Activated CD8-positive, alpha-beta memory T cell treated with anti-CD3 and anti-CD28 coated beads, Interleukin-2, amount 50 U/mL, for 1 hour (primary cell): ENCODE data around the gene CPNE4.

Experiments used
- DNase-seq: peaks from one replicate; pipeline ENCODE4 v3.0.0-alpha.2; 2020; ENCODE audit errors: extremely low read depth

The CPNE4 gene

DNA sequence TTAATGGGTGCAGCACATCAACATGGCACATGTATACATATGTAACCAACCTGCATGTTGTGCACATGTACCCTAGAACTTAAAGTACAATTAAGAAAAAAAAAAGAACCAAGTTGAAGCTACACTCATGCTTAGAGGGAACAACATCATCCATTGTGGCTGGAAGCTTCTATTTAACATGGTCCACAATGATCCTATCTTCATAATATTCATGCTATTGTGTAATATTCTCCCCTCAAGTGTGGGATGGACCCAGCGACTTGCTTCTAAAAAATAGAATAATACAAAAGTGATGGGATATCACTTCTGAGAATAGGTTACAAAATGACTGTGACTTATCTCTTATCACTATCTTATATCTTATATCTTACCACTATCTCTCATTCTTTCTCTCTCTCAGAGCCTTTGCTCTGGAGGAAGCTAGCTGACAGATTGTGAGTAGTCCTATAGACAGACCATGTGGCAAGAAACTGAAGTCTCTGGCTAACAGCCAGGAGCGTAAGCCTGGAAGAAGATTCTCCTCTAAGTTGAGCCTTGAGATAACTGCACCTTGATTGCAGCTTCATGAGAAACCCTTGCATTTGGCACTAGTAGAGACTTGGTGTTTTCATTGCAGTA lies 333.6 kb downstream of the CPNE4 start:
- no peak for DNase-seq

DNA sequence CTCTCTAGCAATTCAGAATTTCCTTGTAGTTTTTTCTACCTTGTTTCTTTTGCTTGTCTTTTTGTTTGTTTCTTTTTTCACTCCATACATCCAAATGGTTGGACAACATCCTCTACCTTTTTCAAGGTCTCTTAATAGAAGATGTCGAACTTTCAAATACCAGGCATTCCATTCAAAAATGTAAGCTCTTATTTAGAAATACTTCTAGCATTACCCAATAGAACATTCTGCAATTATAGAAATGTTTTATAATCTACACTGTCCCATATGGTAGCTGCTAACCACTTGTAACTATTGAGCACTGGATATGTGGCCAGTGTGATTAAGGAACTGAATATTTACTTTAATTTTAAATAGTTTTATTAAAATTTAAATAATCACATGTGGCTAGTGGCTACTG lies 335.8 kb downstream of the CPNE4 start:
- no peak for DNase-seq

DNA sequence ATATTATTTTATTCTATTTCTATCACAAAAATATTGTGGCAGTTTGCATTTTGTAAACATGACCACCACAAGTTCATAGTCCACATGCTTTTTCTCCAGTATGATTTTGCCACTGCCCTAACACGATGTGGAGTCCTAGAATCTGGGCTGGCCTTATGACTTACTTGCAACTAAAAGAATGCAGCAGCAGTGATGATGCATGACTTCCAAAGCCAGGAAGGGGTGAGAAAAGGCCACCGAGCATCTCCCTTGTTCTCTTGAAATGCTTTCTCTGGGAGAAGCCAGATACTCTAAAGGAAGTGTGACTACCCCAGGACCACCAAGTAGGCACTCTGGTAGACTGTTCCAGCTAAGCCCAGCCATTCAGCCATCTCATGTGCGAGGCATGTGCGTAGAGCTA lies 340.4 kb downstream of the CPNE4 start:
- no peak for DNase-seq

DNA sequence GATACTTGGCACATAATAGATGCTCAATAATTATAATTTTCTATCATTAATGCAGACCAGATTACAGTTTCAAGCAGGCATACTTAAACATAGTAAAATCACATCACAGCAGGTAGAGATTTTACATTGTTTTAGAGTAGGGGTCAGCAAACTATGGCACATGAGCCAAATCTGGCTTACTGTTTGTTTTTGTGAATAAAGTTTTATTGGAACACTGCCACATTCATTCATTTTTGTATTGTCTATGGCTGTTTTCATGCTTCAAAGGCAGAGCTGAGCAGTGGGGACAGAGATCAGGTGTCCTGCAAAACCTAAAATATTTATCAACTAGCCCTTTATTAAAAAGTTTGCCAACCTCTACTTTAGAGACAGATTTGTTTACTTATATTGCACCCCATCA lies 342.5 kb downstream of the CPNE4 start:
- no peak for DNase-seq

DNA sequence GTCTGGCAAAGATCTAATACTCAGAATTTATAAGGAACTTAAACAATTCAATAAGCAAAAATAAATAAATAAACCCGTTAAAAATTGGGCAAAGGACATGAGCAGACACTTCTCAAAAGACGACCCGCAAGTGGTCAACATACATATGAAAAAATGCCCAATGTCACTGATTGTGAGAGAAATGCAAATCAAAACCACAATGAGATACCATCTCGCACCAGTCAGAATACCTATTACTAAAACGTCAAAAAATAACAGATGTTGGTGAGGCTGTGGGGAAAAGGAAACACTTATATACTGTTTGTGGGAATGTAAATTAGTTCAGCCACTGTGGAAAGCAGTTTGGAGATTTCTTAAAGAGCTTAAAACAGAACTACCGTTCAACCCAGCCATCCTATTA lies 344.0 kb downstream of the CPNE4 start:
- DNase-seq = no peak

DNA sequence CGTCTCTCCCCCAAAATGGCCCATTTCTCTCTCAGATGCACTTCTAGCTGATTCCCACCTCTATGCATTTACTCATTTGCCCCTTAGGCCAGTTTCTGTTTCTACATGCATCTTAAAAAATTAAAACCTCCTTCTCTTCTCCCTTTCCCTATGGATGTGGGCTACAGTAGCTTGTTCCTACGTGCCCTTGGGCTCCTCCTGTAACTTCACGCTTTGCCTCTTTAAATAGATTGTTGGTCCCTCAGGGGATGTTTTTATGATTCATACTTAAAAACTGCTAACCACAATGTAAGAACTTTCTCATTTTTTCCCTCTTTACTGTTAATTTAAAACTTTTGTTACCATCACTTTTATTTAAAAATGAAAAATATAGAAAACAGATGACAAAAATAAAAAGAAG lies 346.4 kb downstream of the CPNE4 start:
- no peak for DNase-seq

DNA sequence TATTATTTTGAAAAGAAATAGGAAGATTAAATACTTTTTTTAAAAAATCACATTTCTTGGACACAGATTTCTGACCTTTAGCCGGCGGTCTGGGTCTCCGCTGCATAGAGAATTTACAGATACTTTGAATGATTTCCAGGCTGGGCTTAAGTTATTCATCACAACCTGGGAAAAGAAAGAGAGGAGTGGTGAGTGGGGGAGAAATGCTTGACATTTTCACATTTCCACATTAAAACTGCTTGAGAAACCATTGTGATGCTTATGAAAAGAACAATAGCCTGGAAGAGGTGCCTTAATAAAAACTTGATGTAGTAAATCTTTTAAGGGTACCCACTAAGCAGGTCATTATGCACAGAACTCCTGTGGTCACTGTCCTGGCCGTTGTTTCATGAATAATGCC lies 365.2 kb downstream of the CPNE4 start:
- DNase-seq = no peak

DNA sequence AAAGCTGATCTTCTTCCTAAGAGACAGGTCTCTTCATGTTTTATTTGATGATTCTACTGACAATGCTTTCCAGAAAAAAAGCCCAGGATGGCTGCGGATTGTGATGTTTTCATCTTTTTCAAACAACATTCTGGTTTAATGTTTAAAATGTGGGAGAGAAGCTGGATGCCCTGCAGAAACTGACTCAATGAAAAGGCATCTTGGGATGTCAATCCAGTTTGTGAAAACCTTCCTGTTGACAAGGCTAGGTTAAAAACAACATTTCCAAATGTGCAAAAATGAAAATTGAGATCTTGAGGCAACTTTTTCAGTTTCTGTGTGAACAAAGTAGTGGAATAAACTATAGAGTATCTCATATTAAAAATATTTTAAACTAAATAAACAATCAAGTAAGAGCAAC lies 376.0 kb downstream of the CPNE4 start:
- DNase-seq = no peak

DNA sequence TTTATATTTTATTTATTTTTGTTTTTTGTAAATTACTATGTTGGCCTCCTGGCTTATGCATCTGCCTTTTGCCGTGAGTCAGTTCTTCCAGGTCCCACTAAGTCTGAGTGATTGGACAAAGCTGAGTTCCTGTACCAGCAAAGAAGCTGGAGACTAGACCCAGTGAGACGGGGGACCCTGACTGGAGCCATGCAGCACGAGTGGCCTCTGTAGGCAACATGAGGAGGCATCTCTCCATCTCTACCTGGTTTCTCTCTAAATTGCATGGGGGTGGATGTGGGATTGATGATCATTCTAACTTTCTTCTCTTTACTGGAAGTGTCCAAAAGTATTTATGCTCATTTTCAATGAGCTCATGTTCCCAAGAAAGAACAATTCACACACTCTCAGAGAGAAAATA lies 376.7 kb downstream of the CPNE4 start:
- no peak for DNase-seq

DNA sequence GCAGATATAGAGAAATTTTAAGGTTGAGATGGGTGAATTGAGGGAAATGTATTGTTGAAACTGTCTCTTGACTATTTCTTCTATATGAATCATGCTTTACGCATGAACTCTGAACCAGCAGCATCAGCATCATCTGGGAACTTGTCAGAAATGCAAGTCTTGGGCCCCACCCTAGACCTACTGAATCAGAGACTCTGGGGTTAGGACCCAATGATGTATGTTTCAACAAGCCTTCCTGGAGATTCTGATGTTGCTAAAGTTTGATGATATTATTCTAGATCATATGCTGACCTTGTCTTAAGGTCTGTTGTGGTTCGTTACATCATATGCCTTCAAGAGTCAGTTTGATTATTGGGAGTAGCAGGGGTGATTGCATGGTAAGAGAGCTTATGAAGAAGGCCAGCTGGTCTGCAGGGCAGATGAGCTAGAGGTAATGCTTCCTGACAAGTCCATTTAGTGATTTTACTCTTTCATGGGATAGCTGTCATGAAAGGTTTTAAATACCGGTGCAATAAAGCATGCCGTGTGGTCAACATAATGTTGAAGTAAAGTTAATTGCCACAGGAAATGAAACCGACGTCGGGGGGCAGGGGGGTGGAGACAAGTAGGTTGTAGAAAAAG lies 379.6 kb downstream of the CPNE4 start:
- no peak for DNase-seq

DNA sequence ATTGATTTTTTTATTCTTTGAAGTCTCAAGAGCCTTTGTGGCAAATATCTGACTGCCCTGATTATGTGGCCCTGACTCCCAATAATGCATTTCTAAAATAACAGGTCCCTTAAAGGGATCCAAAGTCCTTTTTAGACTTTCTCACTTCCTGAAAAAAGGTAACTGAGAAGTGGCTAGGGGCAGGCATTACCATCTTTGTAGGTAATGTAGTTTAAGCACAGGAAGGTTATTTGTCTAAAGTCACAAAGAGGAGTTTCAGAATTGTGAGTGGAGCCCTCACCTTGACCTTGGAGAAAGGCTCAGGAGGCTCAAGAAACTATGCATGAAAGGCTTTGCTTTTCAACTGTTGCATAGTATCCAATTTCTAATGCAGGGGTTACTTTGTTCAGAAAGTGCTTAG lies 389.2 kb downstream of the CPNE4 start:
- no peak for DNase-seq

DNA sequence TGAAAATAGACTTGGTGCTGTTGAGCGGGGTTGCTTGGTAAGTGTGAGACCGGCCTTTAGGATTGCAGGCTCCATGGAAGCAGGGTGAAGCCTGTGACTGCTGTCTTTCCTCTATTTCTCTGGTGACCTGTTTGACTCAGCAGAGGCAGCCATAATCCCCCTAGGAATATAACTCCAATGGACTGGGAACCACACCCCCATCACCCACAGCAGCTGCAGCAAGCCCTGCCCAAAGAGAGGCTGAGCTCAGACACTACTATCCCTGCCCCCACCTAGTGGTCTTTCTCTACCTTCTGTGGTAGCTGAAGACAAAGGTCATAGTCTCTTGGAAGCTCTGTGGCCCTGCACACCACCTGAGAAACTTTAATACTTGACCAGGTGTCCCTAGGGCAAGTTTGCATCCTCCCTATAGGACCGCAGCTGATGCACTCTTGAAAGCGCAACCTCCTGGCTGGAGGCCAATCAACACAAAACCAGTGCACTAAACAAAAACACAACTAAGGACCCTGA lies 398.5 kb downstream of the CPNE4 start:
- no peak for DNase-seq

DNA sequence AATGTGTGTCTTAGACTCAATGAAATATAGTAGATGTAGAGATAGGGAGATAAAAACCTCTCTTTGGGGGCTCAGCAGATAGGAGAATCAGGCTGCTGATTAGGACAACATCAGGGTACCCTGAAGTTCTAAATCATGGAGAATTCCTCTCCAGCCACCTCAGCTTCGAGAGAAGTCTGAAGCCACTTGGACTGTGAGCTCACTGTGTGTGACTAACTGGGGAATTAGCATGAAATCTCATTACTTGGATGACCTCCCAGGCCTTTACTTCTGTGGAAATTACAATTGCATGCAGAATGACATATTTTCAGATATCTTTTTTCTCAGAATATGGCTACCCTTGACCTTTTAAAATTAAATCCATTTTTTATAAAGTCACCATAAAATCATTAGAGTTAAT lies 404.0 kb downstream of the CPNE4 start:
- DNase-seq = no peak

DNA sequence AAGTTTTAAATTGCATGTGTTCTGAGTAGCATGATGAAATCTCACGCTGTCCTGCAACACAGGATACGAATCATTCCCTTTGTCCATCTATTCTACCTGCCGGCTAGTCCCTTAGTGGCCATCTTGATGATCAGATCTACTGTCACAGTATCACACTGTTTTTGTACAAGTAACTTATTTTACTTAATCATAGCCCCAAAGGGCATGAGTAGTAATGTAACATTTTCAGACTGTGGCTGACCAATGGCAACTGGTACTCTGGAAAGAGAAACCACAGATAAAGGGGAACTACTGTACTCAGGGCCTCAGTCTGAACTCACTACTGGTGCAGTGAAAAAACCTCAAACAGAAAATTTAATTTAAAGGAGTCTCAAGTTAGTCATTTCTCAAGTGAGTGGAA lies 404.7 kb downstream of the CPNE4 start:
- no peak for DNase-seq

DNA sequence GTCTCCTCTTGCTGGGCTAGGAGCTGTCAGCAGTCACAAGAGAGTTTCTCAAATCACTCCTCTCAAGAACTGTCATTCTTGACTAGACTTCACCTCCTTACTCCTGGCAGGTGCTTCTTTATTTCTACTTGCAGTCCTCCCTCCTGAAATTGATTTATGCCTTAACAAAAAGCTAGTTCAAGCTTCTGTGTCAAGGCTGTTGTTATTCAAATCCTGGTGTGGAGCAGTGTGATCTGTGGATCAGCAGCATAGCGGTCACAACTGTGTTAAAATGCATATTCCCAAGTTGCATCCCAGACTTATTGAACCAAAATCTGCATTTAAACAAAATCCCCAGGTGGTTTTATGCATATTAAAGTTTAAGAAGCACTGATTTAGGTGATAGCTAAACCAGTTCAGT lies 411.4 kb downstream of the CPNE4 start:
- no peak for DNase-seq

DNA sequence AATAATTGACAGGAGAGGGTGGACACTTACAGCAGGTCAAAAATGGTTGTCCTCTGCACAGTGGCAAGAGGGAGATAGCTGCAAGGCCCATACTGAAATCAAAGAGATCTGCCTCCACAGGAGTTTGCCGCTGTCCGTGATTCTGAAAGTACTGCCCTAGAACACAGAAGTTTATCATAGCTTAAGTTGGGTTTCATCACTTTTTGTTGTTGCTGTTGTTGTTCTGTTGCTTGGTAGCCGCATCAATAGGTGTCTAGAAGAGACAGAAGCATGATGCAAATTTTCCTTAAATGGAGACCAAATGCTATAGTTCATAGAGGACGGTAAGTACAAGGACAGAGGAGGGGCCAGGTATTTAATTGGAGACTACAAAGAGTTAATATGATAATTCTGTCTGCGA lies 412.1 kb downstream of the CPNE4 start:
- no peak for DNase-seq

DNA sequence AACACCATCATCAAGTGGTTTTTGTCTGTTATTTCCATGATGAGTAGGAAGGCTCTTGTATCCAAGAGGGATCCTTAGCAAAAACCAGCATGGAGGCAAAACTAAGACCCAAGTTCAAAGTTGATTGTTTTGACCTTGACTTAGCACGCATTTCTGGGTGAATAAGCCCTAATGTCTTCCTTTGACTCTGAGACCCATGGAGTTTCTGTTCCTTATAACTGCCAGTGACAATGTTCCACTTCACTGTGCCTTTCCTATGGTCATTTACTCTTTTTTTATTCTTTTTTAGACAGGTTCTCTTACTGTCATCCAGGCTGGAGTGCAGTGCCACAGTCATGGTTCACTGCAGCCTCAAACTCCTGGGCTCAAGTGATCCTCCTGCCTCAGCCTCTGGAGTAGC lies 413.8 kb downstream of the CPNE4 start:
- DNase-seq = no peak

DNA sequence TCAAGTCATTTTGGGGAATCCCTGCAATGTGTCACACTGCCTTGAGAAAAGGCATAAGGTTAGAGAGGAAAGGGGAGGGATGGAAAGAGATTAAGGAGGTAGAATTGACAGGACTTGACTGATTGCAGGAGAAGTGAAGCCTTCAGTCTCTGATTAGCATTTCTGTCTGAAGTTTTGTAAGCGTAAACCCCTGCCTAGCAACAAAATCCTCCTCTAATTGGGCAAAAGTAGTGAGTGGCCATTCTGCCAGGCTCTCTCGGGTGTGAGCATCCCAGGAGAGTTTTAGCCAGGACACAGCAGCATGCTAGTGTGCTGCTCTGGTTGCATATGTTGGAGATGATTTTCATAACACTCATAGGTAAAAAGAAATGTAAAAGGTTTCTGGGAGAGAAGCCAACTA lies 415.0 kb downstream of the CPNE4 start:
- DNase-seq = no peak

DNA sequence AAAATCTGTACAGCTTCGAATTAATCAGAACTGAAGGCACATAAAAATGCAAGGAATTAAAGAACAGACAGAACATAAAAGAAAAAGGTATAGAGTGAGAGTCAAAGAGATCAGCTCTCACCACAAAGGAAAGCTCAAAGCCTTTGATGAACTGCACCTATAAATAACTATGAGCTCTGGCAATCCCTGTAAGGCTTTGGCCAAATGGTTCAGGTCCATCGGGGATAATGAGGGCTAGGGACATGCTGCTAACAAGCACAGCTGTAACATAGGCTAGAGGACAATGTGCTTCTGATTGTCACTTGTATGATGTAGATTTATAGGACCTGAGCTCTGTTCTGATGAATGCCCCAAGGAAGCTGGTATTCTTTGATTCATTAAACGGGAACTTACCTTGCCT lies 418.1 kb downstream of the CPNE4 start:
- no peak for DNase-seq

DNA sequence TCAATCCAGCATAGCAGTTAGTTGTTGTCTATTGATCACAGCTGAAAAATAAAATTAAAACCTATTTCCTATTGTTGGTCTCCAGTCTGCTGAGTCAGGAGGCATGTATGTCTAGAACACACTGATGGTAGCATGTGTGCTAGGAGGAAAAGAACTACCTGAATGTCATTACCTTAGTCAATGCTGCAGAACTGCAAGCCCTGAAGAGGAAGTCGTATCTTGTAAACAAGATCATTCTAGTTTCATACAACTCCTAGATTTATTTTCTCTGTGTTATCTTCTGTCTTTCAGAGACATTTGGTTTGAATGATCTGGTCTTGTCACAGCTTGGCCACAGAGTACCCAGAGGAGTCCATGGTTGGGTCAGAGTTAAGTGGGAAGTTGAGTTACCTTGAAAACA lies 422.1 kb downstream of the CPNE4 start:
- DNase-seq = no peak

DNA sequence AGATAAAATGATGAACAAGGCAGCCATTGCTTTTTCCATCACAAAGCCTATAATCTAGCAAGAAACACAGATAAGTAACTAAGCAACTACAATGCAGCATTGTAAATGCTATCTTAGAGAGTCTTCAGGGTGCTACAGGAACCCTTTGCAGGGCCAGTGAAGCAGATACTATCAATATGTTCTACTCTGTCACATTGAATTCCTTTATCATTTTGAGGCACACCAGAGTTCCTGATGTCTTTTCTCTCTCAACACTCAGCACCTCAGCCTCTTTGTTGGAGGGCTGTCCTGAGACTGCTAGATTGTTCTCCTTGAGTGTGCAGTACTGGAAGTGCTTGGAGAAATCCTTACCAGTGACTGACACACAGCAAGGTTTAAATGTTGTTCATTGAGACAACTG lies 424.6 kb downstream of the CPNE4 start:
- no peak for DNase-seq

DNA sequence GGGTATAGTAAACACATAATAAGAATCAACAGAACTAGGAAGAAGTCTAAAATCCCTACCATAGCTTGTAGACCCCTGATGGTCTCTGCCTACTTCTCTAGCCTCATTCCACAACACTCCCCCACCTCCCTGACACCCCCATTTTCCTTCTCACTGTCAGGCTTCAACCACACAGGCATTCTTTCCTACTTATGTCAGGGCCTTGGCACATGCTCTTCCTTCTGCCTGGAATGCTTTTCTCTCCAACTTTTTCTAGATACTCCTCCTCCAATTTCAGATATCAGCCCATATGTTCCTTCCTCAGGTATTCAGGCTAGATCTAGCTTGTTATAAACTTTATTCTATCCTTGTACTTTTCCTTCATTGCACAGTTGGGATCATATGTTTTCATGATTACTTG lies 426.1 kb downstream of the CPNE4 start:
- no peak for DNase-seq

DNA sequence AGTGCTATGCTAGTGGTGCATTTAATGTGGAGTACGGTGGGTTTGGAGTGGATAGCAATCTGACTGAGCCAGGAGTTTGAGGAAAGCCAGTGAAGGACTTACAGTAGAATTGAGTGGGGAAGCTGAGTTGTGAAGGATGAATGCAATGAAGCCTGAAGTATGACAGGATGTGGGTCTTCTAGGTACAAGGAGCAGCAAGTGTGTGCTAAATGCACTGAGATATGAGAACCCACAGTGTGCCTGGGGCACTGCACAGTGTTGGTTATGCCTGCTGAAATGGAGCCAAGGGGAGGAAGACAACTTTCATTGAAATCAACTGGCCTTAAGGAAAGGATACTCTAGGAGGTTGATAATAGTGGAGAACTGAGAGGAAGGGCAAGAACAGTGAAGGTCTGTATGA lies 426.5 kb downstream of the CPNE4 start:
- DNase-seq = no peak

DNA sequence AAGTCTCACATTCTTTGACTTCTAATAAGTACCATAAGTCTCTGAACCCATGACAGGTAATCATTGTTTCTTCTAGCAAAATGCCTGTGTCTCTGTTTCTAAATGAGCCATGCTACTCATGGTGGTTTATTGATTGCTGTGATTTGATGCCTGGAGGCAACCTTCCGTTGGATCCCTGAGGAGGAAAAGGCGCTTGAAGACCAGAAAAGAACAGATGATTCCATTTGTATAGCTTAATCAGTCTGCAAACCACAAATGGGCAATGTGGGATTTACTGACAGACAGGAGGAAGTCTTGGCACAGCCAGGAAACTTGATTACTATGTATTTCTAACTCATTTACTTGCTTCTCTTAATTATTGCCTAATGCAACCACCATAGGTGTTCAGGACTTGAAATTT lies 428.9 kb downstream of the CPNE4 start:
- no peak for DNase-seq
